Stimulated activated CD4-positive, alpha-beta T cell treated with anti-CD3 and anti-CD28 coated beads, Interleukin-2, amount 100 ng/mL, for 4 hours (primary cell): ENCODE results near the gene DIRAS1.
"Not testable (repeated sequence)": the region's sequence is repeated elsewhere in the genome, so short reads cannot be mapped to it uniquely, and the experiment has no call there.

Experiments used
- DNase-seq: peaks from one replicate; pipeline ENCODE4 v3.0.0-alpha.2; 2020; ENCODE audit warnings: low read depth

Gene DIRAS1

GRCh38 chr19:2676823-2677222 is 44.3 kb downstream of the DIRAS1 start:
- DNase-seq = no peak

GRCh38 chr19:2675892-2676291 is 45.3 kb downstream of the DIRAS1 start:
- no peak for DNase-seq

- no peak for DNase-seq
Observed at GRCh38 chr19:2670217-2670616, 51.0 kb downstream of the DIRAS1 start.

GRCh38 chr19:2668175-2668763 is 52.9 kb downstream of the DIRAS1 start:
- no peak for DNase-seq

- not testable (repeated sequence) for DNase-seq
Observed at GRCh38 chr19:2667349-2667748, 53.8 kb downstream of the DIRAS1 start.

GRCh38 chr19:2666344-2666994 is 54.7 kb downstream of the DIRAS1 start:
- DNase-seq = no peak

- DNase-seq = no peak
Observed at GRCh38 chr19:2665103-2665502, 56.1 kb downstream of the DIRAS1 start.
